CD4-positive, alpha-beta T cell treated with Interleukin-6 at 100 ng/mL for 8 hours (primary cell): ENCODE results near the gene HABP2.

Source experiments
- DNase-seq: peaks from one replicate; pipeline ENCODE4 v3.0.0-alpha.2; 2020; ENCODE audit warnings: mixed read lengths, low spot score

Gene HABP2

DNA sequence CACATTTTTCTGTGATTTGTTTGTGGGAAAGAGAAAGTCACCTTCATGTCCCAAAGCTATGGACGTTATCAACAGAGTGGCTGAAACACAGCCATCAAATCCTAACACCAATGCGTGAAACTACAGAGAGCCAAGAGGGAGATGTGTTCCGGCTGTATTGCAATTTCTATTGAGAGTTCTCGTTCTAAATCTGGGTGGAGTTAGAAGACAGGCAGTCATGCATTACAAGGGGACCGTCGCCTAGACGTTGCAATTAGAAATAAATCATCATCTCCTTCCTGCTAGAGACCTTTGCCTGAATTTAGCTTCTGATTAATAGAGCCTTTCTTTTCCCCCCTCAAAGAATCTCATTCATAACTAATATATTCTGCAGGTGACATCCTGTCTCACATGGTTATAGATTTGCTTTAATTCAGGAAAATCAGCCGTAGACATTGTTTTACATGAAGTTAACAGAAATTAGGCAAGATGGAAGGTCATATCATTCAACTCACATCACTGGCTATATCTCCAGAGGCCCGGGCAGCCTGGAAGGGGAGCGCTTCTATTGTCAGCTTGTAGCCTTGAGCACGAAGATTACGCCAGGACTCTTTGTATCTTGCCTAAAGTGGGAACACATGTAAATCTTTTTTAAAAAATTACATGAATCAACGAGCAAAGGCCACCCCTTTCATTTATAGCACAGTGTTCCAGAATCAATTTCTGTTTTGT is 52.6 kb downstream of the HABP2 start:
- DNase-seq, result no peak

DNA sequence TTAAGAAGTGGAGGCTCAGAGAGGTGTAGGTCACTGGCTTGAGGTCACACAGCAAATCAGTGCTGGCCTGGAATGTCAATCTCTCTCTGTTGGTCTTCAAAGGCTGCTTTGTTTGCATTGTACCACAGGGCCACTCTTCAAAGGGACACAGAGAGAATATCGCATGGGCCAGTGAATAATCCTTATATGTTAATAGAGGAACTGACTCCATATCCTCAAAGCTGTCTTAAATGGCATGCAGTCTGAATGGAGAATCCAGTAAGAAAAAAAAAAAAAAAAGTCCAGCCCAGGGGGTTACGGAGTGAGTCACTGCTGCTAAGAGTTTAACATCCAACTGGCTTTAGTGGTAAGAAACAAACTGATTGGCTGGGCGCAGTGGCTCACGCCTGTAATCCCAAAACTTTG is 56.9 kb downstream of the HABP2 start:
- no peak for DNase-seq

DNA sequence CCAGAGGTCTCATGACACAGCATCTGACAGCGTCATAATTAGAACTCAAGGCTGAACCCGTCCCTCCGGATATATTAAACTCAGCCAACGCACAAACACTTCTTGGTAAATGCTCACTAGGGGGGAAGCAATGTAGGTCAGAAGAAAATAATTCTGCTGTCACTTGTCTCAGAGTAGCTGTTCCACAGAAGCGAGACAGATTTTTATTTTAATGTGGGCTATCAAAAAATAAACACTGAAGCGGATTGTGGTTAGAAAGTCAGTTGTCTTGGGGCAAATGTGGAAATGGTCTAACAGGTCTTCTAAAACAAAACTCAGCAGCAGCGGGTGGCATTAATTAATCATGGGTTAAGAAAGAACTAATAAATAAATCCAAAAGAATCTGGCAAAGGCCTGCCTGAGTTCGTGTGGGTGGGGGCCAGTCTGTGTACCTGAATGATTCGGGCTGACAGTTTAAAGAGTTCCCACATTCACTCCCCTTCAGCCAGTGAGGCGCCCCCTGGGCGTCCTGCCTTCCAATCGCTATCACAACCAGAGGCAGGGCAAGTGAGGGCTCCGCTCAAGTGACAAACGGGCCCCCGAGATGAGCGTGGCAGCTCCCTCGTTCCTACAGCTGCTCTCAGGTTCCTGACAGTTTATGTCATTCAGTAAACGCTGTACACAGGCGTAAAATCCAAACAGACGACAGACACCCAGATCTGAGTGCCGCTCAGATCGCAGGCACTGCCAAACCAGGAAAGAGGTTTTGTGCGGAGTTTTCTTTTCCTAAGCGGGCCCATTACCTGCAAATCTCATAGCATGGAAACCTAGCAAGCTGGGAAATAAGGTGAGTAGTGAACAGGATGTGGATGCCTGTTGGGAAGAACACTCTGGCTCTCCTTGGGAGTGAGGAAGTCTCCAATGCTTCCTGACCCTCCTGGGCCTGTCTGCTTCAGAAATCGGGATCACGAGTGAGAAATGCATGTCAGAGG is 58.1 kb downstream of the HABP2 start:
- no peak for DNase-seq

DNA sequence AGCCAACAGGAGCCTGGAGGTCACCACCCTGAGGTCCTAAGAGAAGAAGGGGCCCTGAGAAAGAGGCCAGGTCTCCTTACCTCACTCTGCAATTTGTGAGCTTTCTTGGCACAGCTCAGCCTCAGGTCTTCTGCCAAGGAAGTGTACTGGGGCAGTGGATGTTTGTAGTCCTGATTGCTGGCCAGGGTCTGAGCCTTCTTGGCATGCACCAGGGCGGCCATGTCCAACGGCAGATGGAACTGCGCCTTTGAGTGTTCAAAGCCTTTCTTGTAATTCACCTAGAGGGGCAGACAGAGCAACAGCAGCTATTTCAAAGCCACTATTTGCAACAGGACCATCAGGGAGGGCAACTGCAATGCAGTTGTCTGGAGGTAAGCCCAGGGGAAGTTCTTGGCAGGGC is 59.3 kb downstream of the HABP2 start:
- no peak for DNase-seq

DNA sequence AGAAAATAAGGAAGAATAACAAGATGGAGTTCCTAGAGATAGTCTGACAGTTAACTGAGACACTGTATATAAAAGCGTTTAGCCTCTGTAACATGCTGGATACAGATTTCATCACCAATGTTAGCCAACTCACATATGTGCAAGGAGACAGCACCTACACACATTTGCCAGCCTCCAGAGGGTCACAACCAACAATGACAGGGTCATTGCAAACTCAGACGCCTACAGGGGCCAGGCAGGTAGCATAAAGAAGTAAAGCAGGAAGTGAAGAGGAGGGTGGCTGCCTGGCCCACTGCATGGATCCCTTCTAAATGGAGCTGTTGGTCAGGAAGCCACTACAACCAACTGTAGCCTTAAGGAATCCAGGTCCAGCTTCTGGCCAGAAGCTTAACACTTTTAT is 60.6 kb downstream of the HABP2 start:
- no peak for DNase-seq

DNA sequence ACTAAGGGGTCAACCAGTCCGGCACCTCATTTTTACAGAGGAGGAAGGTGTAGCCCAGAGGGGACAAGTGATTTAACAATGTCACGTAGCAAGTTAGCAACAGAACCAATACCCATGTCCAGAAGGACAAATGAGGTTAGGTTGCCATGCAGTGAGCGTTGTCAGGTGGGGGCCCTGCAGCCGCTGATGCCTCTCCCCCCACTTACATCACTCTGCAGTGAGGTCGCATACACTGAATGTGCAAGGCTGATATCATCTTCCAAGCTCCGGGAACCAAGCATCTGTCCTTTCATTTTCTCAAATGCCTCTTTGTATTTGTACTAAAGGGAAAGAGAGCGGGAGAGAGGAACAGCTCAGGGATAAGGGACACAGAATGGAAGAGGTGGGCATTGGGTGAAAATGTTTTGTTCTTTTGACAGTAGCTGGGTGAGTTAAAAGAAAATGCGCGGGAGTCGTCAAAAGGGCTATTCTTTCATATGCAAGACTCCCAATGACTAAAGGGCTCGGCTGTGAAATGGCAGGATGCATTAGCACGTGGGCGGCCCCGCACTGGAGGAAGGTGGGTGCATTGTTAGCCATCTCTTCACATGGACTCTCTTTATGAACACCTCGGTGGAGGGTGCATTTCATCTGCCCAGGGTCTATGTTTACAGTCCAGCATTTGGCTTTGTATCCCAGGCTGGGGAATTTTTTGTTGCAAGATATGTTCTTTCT is 61.3 kb downstream of the HABP2 start:
- no peak for DNase-seq

DNA sequence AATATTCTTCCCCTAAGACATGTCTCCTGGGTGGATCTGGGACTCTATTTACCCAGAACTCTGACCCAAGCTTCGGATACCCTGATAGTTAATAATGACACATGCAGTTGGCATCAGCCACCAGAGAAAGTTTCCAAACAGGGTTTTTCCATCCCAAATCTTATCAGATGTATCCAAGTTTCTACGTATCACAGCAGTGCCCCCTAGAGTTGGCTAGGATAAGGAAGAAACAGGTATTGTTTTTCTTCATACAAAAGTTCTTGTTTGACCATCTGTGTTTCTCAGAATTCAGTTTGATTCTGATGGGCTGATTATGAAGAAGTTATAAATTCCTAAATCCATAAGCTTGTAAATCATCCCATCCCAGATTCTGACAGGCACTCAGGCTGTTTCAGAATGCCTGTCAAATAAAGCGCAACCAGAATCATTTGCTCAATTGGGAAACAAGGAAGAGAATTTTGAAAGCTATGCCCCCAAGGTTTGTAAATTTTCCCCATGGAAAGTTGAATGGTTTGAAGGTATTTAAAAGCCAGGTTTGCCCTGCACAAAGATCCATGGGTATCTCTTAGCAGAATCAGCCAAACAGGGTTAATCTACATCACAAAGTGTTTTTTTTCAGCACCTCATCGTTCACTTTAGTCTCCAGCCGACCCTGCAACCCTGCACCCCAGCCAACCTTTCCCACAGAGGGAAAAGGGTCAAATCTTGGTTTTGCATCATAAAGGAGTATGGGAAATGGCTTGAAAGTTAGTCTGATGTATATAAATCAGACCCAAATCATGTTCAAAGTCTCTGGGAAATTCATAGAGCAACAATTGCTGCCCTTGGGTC is 63.6 kb downstream of the HABP2 start:
- no peak for DNase-seq

DNA sequence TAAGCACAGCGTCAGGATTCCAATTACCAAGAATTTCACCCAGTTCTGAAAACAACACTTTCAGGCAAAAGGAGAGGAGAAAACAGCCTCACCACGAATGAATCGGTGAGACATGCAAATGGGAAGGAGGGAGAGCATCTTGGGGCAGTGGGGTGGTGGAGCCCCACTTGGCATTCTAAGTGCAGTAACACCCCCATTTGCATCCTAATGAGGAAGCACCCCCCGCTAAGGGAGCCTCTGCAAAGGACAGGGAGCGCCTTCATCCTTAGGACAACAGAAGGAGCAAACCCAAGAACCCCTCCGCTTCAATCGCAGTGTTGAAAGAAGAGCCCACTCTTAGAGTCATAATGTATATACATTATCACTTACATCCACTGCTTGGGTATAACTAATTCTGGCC is 64.2 kb downstream of the HABP2 start:
- no peak for DNase-seq

DNA sequence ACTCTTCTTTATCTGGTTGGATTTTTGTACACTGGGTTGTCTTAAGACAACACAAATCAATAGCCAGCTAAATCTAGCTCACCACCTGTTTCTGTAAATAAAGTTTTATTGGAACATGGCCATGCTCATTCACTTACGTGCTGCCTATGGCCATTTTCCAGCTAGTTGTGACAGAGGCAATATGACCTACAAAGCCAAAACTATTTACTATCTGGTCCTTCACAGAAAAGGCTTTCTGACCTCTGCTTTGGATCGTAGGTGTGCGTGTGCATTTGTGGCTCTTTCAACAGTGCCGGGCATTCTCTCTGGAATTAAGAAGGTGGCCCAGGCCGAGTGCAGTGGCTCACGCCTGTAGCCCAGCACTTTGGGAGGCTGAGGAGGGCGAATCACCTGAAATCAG is 65.5 kb downstream of the HABP2 start:
- no peak for DNase-seq

DNA sequence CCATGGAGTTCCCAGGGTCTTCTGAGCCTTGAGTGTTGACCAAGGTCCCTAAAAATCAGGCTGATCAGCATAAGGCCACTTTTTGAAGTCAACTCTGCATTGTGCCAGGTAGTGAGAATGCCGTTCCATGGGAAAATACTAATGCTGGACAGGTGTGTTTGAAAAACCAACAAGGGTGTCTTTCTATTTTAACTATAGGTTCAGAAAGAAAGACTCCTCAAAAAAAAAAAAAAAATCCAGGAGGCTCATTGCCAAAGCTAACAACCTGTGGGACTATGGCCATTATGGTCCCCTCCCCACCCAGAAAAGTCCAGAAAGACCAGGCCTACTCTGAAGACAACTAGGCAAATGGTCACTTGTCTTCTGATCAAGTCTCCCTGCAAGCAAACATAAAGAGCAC is 66.5 kb downstream of the HABP2 start:
- DNase-seq, result no peak

DNA sequence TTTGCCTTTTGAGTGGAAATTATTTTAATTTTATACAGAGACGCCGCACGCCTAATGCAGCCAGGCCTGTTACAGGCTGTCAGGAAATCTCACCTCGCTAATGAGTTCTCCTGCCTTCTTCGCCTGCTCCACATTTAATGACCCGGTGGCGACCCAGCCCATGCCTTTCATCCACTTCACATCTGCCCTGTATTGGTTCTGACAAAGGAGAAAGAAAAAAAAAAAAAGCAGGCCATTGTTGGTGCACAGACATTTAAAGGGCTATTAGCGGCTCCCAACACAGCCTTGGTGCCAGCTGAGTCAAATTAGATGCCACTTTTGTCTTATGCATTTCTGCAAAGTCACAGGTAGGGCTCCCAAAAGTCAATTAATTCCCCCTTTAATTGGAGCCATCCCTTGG is 67.7 kb downstream of the HABP2 start:
- DNase-seq, result no peak

DNA sequence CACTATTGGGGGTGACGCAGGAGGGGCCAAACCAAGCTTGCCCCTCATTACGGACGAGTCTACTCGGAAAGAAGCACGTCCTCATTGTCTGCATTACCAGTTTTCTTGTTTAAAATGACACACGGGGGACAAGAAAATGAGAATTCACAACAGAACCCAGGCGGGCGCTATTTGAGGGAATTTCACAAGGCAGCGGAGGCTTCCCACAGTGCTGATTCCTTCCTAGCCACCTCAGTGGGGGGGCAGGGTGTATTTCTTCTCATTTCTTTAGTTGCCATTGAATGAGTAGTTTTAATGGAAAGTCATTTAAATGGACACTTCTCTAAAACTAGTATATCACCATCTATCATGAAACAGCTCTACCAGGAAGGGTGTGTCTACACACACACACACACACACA is 68.1 kb downstream of the HABP2 start:
- no peak for DNase-seq

DNA sequence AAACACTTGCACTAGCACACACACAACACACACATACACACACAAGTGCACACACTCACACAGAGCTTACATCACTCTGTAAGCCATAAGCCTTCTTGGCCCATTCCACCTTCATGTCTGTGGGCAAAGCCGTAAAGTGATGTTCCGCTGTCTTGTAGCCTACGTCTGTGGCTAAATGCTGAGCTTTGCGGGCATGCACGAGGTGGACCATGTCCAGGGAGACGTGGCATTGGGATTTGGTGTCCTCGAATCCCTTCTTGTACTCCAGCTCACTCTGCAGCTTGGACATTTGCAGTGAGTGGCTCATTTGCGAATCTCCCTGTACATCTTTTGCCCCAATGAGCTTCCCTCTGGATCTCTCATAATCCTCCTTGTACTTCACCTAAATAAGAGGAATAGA is 68.9 kb downstream of the HABP2 start:
- no peak for DNase-seq

DNA sequence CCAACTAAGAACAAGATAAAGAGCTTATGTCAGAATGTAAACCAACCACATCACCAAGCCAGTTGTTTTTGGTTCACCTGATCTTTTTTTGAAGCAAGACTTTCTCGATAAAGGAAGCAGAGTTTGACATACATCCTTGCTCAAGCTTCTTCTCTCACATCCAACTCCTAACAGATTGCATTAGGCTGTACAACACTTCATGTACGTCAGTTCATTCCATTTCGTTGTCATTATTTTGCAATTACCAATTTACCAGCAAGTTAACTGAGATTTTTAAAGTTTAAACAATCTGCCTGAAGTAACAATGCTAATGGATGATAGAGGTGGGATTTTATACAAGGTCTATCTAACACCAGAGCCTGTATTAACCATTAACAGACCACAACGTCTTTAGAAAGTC is 70.0 kb downstream of the HABP2 start:
- no peak for DNase-seq

DNA sequence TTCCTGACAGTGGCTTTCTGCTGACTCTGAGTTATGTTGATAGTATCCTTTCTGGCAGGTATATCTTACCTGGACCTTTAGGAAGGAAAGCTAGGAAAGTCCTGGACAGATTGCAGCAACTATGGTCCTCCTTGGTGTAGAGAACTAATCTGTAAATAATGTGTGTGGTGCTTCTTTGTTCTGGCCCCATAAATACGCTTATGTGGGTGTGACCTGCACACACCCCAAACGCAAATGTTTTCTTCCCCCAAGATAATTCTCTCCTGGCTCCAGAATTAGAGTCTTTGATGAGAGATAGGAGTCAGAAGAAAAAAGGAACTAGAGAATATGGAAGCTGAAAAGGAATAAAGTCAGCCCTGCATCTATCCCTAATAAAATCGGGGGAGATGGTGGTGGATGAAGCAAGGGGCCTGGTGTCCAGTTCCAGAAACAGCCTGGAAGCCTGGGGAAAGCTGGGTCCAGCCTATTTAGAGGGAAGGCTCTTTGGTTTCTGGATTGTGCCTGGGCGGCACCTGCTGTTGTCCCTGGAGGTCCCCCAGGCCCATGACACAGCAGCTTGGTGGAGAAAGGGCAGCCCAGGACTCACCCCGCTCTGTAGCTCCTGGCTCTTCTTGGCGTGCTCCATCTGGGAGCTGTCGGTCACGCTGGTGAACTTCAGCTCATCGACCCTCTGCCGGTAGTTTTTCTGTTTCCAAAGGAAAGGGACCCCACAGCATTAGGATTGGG is 72.8 kb downstream of the HABP2 start:
- no peak for DNase-seq

DNA sequence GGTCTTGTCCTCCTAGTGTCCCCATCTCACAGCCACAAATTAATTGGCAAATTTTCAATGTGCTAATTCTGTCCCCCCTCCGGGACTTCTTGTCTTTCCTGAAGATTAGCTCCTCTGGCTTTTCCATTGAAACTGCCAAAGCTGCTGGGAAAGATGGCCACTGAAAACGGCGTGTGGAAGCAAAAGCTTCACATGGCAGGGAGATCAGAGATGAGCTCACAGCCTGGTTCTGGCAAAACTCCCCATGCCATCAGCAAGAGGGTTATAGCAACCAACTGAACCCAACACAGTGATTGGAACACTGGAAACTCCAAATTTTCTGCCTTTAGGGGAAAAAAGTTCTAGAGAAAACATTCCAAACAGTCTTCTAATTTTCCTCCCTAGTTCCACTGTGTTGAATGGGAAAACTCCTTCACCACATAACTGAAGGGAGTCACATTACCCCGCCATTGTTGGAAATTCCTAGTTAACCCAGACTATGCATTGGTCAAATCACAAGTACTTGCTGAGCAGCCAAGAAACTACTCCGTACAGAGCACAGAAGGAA is 74.0 kb downstream of the HABP2 start:
- DNase-seq, result no peak

DNA sequence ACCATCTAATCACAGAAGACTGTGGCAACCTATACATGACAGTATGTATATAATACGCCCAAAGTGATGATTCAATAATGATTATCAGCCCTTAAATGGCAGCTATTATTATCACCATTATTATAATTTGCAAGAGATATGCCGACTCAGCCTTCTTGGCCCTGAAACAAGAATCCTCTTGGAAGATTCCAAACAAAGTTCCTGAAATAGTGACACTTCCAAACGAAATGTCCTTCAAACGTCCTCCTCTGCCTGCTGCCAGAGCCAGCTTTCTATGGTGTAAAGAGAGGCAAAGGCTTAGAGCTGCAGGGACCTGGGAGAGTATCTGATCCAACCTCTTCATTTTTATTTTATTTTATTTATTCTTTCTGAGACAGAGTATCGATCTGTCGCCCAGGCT is 75.0 kb downstream of the HABP2 start:
- DNase-seq, result no peak

DNA sequence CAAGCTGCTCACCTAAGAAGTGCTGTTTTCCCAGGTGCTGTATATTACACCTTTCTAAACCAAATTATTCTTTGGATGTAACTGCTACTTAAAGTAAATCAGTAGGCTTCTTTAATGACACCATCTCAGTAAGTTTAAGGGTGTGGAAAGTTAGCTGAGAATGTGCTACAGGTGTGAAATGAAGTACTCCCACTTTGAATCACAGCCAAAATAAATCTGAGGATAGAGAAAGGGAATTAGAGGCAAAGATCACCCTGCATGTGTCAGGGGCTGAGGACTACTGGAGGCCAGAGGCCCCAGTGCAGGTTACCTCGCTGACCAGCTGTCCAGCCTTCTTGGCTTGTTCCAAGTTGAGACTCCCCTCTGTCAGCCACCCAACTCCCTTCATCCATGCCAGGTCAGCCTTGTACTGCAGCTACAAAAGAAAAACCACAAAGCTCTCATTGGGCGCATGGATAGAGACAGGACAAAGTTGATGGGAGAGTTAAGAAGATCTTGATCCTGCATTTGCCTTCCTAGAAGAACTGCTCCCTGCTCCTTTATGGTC is 75.8 kb downstream of the HABP2 start:
- DNase-seq, result no peak

DNA sequence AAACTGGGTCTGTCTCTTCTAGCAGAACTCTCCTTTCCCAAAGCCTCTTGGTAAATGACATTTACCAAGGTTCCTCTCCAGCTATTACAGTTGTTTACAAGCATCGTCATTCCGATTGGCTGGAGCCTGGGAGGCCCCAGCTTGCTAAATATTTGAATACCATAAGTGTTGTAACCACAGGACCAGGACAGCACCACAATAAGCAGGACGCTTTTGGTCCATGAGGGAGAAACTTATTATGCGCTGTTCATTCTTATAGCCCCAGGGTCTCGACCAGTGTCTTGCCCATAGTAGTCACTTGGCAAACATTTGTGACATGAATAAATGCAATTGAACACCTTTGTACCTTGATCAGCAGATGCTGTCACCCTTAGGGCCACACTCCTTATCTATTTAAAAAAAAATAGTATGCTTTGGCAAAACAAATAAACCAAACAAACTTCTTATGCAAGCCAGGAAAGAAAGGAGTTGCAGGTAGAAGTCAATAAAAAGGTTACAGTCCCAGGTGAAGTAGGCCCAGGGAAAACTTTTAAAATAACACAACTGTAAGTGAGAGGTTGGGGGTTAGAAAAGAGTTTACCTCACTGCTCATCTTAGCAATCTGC is 78.2 kb downstream of the HABP2 start:
- no peak for DNase-seq

DNA sequence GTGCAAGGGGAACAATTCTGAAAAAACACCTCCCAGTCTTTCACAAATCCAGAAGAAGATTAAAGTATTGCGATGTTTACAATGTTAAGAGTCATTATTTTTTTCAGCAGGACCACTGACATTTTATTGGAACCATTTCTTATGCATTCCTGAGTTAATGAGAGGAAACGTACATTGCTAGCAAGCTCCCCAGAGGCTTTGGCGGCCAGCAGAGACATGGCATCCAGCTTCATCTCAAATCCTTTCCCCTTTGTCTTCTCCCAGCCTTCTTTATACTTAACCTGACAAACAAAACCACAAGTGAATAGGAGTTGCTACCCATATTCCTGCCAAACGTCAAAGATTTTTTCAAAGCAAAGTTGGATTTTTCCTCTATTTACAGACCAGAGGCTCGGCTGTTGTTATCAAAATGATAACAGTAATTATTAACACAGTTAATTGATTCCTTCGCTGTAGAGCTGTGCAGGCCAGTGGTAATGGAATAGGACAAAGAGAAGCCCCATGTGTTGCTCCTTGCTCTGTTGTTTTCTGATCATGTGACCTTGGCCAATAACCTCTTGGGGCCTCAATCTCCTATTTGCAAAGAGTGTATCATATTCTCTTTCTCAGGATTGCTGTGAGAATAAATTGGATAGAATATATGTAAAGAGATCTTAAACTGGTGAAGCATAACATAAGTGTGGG is 79.0 kb downstream of the HABP2 start:
- DNase-seq, result no peak
